Adrenal gland (tissue), 5 donors: ENCODE measurements around the gene CAMTA1.

Experiments used
- POLR2A ChIP-seq, 2 donors: fragments of 450-650 bp; IDR thresholded peaks; one replicate each; pipeline ENCODE4 v1.6.1; 2017; ENCODE audit warnings: antibody characterized with exemption in 2 of 2, mild to moderate bottlenecking in 2 of 2, moderate library complexity in 1 of 2
- TF ChIP-seq, protein P1 (sequence below), 6 experiments: fragments of 450-650 bp in 4 of 6; fragments of 200-600 bp in 2 of 6; sonication (generic) in 1 of 6; IDR thresholded peaks; 1 replicate in 5 of 6; 2 replicates in 1 of 6; pipeline versions ENCODE4 v1.5.1 to v1.8.0; 2016 to 2021; ENCODE audit warnings: antibody characterized with exemption in 6 of 6, mild to moderate bottlenecking in 2 of 6, moderate library complexity in 1 of 6
- donor health status: DM: no; HTN: no; CAD: no.

DNA sequence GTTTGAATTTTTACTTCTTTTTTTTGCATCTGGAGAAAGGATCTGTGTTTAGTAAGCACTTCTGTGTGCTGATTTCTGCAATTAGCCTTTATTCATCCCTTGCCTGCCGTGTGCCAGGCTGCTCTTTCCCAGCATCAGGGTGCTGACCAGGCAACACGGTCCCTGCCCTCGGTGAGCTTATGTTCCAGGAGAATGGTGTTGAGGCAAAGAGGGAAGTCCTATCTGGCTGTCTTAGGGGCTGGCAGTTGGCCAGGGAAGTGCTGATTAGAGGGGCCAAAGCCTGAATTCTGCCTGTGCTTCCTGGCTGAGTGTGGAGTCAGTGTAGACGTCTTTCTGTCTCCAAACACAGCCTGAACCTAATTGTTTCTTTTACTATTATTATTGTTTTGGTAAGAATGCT lies 187.1 kb downstream of the CAMTA1 start:
- TF ChIP-seq, protein P1, sequence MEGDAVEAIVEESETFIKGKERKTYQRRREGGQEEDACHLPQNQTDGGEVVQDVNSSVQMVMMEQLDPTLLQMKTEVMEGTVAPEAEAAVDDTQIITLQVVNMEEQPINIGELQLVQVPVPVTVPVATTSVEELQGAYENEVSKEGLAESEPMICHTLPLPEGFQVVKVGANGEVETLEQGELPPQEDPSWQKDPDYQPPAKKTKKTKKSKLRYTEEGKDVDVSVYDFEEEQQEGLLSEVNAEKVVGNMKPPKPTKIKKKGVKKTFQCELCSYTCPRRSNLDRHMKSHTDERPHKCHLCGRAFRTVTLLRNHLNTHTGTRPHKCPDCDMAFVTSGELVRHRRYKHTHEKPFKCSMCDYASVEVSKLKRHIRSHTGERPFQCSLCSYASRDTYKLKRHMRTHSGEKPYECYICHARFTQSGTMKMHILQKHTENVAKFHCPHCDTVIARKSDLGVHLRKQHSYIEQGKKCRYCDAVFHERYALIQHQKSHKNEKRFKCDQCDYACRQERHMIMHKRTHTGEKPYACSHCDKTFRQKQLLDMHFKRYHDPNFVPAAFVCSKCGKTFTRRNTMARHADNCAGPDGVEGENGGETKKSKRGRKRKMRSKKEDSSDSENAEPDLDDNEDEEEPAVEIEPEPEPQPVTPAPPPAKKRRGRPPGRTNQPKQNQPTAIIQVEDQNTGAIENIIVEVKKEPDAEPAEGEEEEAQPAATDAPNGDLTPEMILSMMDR (IDR thresholded peaks at IDR 0.05): no peak
- TF ChIP-seq POLR2A (IDR thresholded peaks at IDR 0.05): no peak
